ENCODE results near the gene PPT1.

Gene PPT1

GRCh38 chr1:40075266-40075665, 21.8 kb downstream of the PPT1 start:
- TF ChIP-seq EZH2 (IDR thresholded peaks at IDR 0.05; ENCODE audit: borderline replicate concordance, low read length) = no peak
- TF ChIP-seq, protein P1, sequence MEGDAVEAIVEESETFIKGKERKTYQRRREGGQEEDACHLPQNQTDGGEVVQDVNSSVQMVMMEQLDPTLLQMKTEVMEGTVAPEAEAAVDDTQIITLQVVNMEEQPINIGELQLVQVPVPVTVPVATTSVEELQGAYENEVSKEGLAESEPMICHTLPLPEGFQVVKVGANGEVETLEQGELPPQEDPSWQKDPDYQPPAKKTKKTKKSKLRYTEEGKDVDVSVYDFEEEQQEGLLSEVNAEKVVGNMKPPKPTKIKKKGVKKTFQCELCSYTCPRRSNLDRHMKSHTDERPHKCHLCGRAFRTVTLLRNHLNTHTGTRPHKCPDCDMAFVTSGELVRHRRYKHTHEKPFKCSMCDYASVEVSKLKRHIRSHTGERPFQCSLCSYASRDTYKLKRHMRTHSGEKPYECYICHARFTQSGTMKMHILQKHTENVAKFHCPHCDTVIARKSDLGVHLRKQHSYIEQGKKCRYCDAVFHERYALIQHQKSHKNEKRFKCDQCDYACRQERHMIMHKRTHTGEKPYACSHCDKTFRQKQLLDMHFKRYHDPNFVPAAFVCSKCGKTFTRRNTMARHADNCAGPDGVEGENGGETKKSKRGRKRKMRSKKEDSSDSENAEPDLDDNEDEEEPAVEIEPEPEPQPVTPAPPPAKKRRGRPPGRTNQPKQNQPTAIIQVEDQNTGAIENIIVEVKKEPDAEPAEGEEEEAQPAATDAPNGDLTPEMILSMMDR (IDR thresholded peaks at IDR 0.05; ENCODE audit: low read length) = no peak
- H3K9ac ChIP-seq (ENCODE audit: low read length) = no peak overlapping the region
- H3K9me3 ChIP-seq (ENCODE audit: low read length) = no peaks in the 10 kb centered on the region
- H4K20me1 ChIP-seq (ENCODE audit: insufficient read depth, low read length) = no peaks in the 10 kb centered on the region
- no peaks in the 10 kb centered on the region for H3K9me2 ChIP-seq (ENCODE audit: low read depth, low read length)
- H3K36me3 ChIP-seq (ENCODE audit: insufficient read depth, low read length) = peaks cover 94% of the 10 kb centered on the region
- H3K27me3 ChIP-seq (ENCODE audit: insufficient read depth, low read length) = no peaks in the 10 kb centered on the region
- H3K79me2 ChIP-seq (ENCODE audit: insufficient read depth, low read length) = no peaks in the 10 kb centered on the region
- no peak overlapping the region for H3K4me3 ChIP-seq (ENCODE audit: low read depth, low read length, poor library complexity, severe bottlenecking)
- no peak overlapping the region for H2AFZ ChIP-seq (ENCODE audit: low read length)
- H3K4me2 ChIP-seq (ENCODE audit: low read length) = no peak overlapping the region
- no peak overlapping the region for H3K27ac ChIP-seq (ENCODE audit: low read depth, low read length, poor library complexity, severe bottlenecking)
- H3F3A ChIP-seq (ENCODE audit: insufficient read depth, low read length) = no peaks in the 10 kb centered on the region
- H3K4me1 ChIP-seq (ENCODE audit: insufficient read depth, low read length, severe bottlenecking) = no peaks in the 10 kb centered on the region

DNA sequence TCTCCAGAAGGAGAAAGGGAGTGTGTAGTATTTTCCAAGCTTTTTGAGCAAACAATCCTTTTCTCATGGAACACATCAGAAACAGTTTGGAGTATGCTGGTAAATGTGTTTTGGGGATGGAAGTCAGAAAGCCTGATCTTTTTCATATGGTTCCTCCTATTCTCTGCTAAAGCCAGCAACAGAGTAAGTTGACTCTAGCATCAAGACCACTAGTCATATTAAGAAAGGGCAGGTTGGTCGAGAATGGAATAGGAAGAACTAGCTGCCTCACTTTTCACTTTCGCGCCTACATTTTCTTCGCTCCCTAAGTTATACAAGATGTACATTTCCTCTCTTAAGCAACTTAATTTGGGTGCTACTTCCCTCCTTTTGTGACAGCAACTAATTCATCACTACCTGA, 24.0 kb downstream of the PPT1 start:
- Histone ChIP-seq H4K20me1 (ENCODE audit: insufficient read depth, low read length) (no peaks in the 10 kb centered on the region), H3K4me1 (ENCODE audit: insufficient read depth, low read length, severe bottlenecking) (no peaks in the 10 kb centered on the region), H3K9ac (ENCODE audit: low read length) (no peak overlapping the region), H3K36me3 (ENCODE audit: insufficient read depth, low read length) (peaks cover 96% of the 10 kb centered on the region), H3K79me2 (ENCODE audit: insufficient read depth, low read length) (no peaks in the 10 kb centered on the region), H3K27ac (ENCODE audit: low read depth, low read length, poor library complexity, severe bottlenecking) (no peak overlapping the region), H3K4me3 (ENCODE audit: low read depth, low read length, poor library complexity, severe bottlenecking) (no peak overlapping the region), H3K9me3 (ENCODE audit: low read length) (no peaks in the 10 kb centered on the region), H3K27me3 (ENCODE audit: insufficient read depth, low read length) (no peaks in the 10 kb centered on the region), H2AFZ (ENCODE audit: low read length) (no peak overlapping the region), H3K4me2 (ENCODE audit: low read length) (no peak overlapping the region), H3K9me2 (ENCODE audit: low read depth, low read length) (no peaks in the 10 kb centered on the region), H3F3A (ENCODE audit: insufficient read depth, low read length) (no peaks in the 10 kb centered on the region)
- TF ChIP-seq, protein P1 (IDR thresholded peaks at IDR 0.05; ENCODE audit: low read length) = no peak
- TF ChIP-seq EZH2 (IDR thresholded peaks at IDR 0.05; ENCODE audit: borderline replicate concordance, low read length) = no peak

- no peaks in the 10 kb centered on the region for H3K9me2 ChIP-seq (ENCODE audit: low read depth, low read length)
- no peak overlapping the region for H3K4me2 ChIP-seq (ENCODE audit: low read length)
- H3F3A ChIP-seq (ENCODE audit: insufficient read depth, low read length) = no peaks in the 10 kb centered on the region
- no peaks in the 10 kb centered on the region for H4K20me1 ChIP-seq (ENCODE audit: insufficient read depth, low read length)
- no peaks in the 10 kb centered on the region for H3K79me2 ChIP-seq (ENCODE audit: insufficient read depth, low read length)
- no peak overlapping the region for H3K27ac ChIP-seq (ENCODE audit: low read depth, low read length, poor library complexity, severe bottlenecking)
- no peak overlapping the region for H2AFZ ChIP-seq (ENCODE audit: low read length)
- H3K4me1 ChIP-seq (ENCODE audit: insufficient read depth, low read length, severe bottlenecking) = no peaks in the 10 kb centered on the region
- TF ChIP-seq EZH2 (IDR thresholded peaks at IDR 0.05; ENCODE audit: borderline replicate concordance, low read length) = no peak
- TF ChIP-seq, protein P1 (IDR thresholded peaks at IDR 0.05; ENCODE audit: low read length) = no peak
- H3K9me3 ChIP-seq (ENCODE audit: low read length) = no peaks in the 10 kb centered on the region
- no peak overlapping the region for H3K9ac ChIP-seq (ENCODE audit: low read length)
- H3K36me3 ChIP-seq (ENCODE audit: insufficient read depth, low read length) = peaks cover 96% of the 10 kb centered on the region
- no peaks in the 10 kb centered on the region for H3K27me3 ChIP-seq (ENCODE audit: insufficient read depth, low read length)
- H3K4me3 ChIP-seq (ENCODE audit: low read depth, low read length, poor library complexity, severe bottlenecking) = no peak overlapping the region
Observed at GRCh38 chr1:40072142-40072541, 24.9 kb downstream of the PPT1 start.
